GM06990 (cell line): ENCODE data around the gene IGF2BP2.
"Not testable (repeated sequence)": the region's sequence is repeated elsewhere in the genome, so short reads cannot be mapped to it uniquely, and the experiment has no call there.

Source experiments
- DNase-seq: peaks from one replicate; pipeline ENCODE4 v3.0.0-alpha.2; 2011; ENCODE audit not compliant: insufficient read length; ENCODE audit errors: extremely low read depth
- H3K27me3 ChIP-seq: replicated peaks from 2 replicates; pipeline ENCODE4 v1.6.0; 2011; ENCODE audit warnings: low read length; ENCODE audit not compliant: control insufficient read depth, insufficient read depth
- H3K36me3 ChIP-seq: 2 replicates; pipeline ENCODE4 v1.5.1; 2011; ENCODE audit warnings: low read length; ENCODE audit not compliant: control insufficient read depth, insufficient read depth
- H3K4me3 ChIP-seq: replicated peaks from 2 replicates; pipeline ENCODE4 v1.5.1; 2011; ENCODE audit warnings: low read depth, mild to moderate bottlenecking, control low read depth, low read length
- TF ChIP-seq, protein P1 (sequence below): IDR thresholded peaks from 2 replicates; pipeline ENCODE4 v1.5.1; 2011; ENCODE audit warnings: low read length, control low read depth, mild to moderate bottlenecking, inconsistent platforms; ENCODE audit not compliant: insufficient read depth, poor library complexity, severe bottlenecking

The IGF2BP2 gene

DNA sequence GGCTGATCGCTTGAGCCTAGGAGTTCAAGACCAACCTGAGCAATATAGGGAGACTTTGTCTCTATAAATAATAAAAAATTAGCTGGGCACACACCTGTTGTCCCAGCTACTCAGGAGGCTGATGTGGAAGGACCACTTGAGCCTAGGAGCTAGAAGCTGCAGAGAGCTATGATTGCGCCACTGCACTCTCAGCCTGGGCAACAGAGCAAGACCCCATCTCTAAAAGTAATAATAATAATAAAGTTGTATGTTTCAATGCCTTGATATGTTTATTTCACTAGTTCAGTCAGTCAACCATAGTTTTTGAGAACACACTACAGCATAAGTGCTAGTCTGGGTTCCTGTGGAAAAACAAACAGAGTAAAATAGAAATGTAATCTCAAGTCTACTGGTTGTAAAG, 36.5 kb downstream of the IGF2BP2 start:
- Histone ChIP-seq H3K27me3 (no peaks in the 10 kb centered on the region; the same call in 1 of the 2 replicates), H3K4me3 (no peak overlapping the region), H3K36me3 (no peaks in the 10 kb centered on the region)
- TF ChIP-seq, protein P1, sequence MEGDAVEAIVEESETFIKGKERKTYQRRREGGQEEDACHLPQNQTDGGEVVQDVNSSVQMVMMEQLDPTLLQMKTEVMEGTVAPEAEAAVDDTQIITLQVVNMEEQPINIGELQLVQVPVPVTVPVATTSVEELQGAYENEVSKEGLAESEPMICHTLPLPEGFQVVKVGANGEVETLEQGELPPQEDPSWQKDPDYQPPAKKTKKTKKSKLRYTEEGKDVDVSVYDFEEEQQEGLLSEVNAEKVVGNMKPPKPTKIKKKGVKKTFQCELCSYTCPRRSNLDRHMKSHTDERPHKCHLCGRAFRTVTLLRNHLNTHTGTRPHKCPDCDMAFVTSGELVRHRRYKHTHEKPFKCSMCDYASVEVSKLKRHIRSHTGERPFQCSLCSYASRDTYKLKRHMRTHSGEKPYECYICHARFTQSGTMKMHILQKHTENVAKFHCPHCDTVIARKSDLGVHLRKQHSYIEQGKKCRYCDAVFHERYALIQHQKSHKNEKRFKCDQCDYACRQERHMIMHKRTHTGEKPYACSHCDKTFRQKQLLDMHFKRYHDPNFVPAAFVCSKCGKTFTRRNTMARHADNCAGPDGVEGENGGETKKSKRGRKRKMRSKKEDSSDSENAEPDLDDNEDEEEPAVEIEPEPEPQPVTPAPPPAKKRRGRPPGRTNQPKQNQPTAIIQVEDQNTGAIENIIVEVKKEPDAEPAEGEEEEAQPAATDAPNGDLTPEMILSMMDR = no peak
- DNase-seq = no peak

DNA sequence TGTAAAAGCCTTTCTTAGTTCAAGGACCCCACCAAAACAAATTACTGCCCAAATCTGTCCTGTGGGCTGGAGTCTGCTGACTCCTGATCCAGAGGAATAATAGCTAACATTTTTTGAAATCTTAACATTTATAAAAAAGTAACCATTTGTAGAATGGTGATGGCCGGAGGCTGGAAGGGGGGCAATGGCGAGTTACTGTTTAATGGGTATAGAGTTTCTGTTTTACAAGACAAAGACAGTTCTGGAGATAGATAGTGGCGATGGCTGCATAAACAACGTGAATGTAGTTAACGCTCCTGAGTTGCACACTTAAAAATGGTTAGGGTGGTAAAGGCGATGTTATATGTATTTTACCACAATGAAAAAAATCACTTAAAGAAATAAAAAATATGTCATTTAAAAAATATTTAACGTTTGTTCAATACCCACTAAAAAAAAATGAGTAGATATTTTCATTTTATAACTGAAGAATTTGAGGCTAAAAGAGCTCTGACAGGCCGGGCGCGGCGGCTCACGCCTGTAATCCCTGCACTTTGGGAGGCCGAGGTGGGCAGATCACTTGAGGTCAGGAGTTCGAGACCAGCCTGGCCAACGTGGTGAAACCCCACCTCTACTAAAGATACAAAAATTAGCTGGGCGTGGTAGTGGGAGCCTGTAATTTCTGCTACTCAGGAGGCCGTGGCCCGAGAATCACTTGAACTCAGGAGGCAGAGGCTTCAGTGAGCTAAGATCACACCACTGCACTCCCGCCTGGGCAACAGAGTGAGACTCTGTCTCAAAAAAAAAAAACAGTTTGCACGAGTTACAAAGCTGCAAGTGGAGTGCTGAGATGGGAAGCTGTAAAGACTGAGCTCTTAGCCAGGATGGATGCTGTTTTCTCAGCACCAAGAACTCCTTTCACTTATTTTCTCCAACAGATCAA, 37.6 kb downstream of the IGF2BP2 start:
- H3K4me3 ChIP-seq = no peak overlapping the region
- DNase-seq = no peak
- no peaks in the 10 kb centered on the region; the same call in 1 of the 2 replicates for H3K27me3 ChIP-seq
- no peaks in the 10 kb centered on the region for H3K36me3 ChIP-seq
- TF ChIP-seq, protein P1 = no peak

DNA sequence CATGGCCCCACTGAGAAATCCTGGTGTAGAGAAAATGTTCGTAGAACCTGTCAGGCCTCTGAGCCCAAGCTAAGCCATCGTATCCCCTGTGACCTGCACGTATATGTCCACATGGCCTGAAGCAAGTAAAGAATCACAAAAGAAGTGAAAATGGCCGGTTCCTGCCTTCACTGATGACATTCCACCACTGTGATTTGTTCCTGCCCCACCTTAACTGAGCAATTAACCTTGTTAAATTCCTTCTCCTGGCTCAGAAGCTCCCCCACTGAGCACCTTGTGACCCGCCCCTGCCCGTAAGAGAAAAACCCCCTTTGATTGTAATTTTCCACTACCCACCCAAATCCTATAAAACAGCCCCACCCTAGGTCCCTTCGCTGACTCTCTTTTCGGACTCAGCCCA, 38.6 kb downstream of the IGF2BP2 start:
- DNase-seq, H3K4me3 ChIP-seq, H3K27me3 ChIP-seq: not testable (repeated sequence)

DNA sequence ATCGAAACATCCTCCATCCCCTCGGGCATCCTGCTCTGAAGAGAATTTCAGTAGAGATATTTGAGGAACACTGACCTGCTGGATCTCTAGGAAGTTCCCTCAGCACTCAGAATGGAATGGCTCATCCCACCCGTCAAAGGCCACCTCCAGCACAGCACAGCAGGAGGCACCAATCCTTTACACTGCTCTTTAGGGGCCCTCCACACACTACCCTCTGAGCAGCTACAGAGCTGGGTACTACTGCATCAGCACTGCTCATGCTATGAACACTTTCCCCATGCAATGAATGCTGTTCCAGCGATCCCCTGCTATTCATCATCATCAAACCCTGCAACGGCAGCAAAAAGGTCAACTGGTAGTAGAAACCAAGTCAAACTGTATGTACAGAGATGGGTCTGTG, 40.5 kb downstream of the IGF2BP2 start:
- Histone ChIP-seq H3K36me3 (no peaks in the 10 kb centered on the region), H3K27me3 (no peaks in the 10 kb centered on the region; the same call in 1 of the 2 replicates), H3K4me3 (no peak overlapping the region)
- TF ChIP-seq, protein P1 = no peak
- DNase-seq = no peak

More for the DNA sequence above, 38.6 kb downstream of the IGF2BP2 start:
- H3K36me3 ChIP-seq = not testable (repeated sequence)

DNA sequence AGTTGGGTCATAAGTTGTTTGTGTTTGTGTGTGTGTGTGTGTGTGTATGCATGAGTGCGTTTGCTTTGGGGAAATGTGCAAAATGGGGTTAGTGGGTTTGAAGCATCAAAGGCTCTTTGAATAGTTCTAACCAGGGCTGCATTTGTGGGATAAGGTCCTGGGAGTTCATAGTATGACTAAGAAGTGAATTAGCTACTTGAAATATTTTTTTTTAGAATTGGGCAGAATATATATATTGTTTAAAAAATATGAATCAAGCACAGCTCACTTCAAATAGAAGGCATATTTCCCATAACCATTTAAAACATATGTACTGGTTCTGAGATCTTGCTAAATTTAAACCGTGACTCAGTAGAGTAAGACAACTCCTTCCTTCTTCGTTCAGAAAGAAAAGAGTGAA, 43.1 kb downstream of the IGF2BP2 start:
- Histone ChIP-seq H3K27me3 (no peaks in the 10 kb centered on the region; the same call in 1 of the 2 replicates), H3K4me3 (no peak overlapping the region), H3K36me3 (no peaks in the 10 kb centered on the region)
- DNase-seq = no peak
- TF ChIP-seq, protein P1 = no peak

DNA sequence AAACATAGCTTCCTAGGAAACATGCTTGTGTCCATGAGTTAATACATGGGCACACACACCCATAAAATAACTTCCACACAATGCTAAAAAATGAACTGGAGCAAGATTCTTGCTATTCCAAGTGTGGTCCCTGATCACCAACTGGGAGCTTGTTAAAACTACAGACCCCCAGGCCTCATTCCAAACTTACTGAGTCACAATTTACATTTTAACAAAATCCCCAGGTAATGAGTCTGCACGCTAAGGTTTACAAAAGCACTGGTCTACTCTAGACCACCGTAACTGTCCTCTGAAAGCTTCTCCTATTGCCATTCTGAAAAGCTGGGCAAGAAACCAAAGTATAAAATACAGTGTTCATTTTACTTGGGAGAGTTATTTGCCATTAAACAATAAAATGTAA, 45.4 kb downstream of the IGF2BP2 start:
- no peak for DNase-seq
- Histone ChIP-seq H3K4me3 (no peak overlapping the region), H3K27me3 (no peaks in the 10 kb centered on the region; the same call in 1 of the 2 replicates), H3K36me3 (no peaks in the 10 kb centered on the region)
- TF ChIP-seq, protein P1 = no peak
